Measurements from ENCODE around the gene DIAPH3. TPM values are rescaled to one million over a fixed set of nuclear protein-coding genes. Genes with fewer than 3 reads are reported as not detected.

Gene DIAPH3
- polyA plus RNA-seq, 2 of the 4 experiments (the other 2 are of a cell fraction): 10.8 to 13.6 TPM

- WGBS (ENCODE audit: missing lambda C conversion rate): 83% methylated on average over 2 of the region's 2 CpGs
- TF ChIP-seq RARB (CRISPR knock-in tag; IDR thresholded peaks at IDR 0.05) (no peak), HES2 (IDR thresholded peaks at IDR 0.05) (no peak), HDAC2 (IDR thresholded peaks at IDR 0.05) (no peak), ZNF302 (CRISPR knock-in tag; IDR thresholded peaks at IDR 0.05) (no peak), PBX3 (IDR thresholded peaks at IDR 0.05) (no peak), BHLHE40 (IDR thresholded peaks at IDR 0.05; ENCODE audit: low read depth, low read length) (no peak), POLR2A (IDR thresholded peaks at IDR 0.05; ENCODE audit: low read length) (no peak), SMC3 (IDR thresholded peaks at IDR 0.05) (no peak), SREBF2 (IDR thresholded peaks at IDR 0.05) (no peak), NFE2L2 (conservative IDR thresholded peaks at IDR 0.05; ENCODE audit: low read length) (no peak)
Measured at GRCh38 chr13:60146471-60146870, 17.3 kb downstream of the DIAPH3 start.

GRCh38 chr13:60143775-60144174 is 20.0 kb downstream of the DIAPH3 start:
- 80% methylated on average over 3 of the region's 3 CpGs for WGBS (ENCODE audit: missing lambda C conversion rate)
- TF ChIP-seq FOSB (CRISPR knock-in tag; IDR thresholded peaks at IDR 0.05) (no peak), TFCP2L1 (CRISPR knock-in tag; IDR thresholded peaks at IDR 0.05) (no peak), ZNF302 (CRISPR knock-in tag; IDR thresholded peaks at IDR 0.05) (no peak), CTCF (IDR thresholded peaks at IDR 0.05) (no peak), HDAC2 (IDR thresholded peaks at IDR 0.05) (no peak), HOXA7 (CRISPR knock-in tag; IDR thresholded peaks at IDR 0.05) (no peak), KDM1A (IDR thresholded peaks at IDR 0.05; ENCODE audit: low read depth) (no peak), ZFP36 (IDR thresholded peaks at IDR 0.05; ENCODE audit: borderline replicate concordance, partially characterized antibody) (no peak)
- ChIA-PET POLR2A (no interaction called here), CTCF (interaction anchor here (1.7 kb wide), 1 partner anchor 9 kb away, joined by 3 read pairs; no protein-coding TSS in a partner anchor)
- no peak overlapping the region for H3K4me3 ChIP-seq
- H3K4me2 ChIP-seq: no peak overlapping the region
- no peak for DNase-seq (ENCODE audit: low read depth in 1 of 2, low spot score in 1 of 2)
- H3K4me1 ChIP-seq: no peaks in the 10 kb centered on the region
- H3K9me3 ChIP-seq: no peaks in the 10 kb centered on the region
- H3K27ac ChIP-seq: no peak overlapping the region
- ATAC-seq: no peak
- no peak for FAIRE-seq

More at GRCh38 chr13:60146471-60146870, 17.3 kb downstream of the DIAPH3 start:
- H3K9me3 ChIP-seq: no peaks in the 10 kb centered on the region
- no peak for DNase-seq (ENCODE audit: low read depth in 1 of 2, low spot score in 1 of 2)
- no peaks in the 10 kb centered on the region for H3K4me1 ChIP-seq
- no peak overlapping the region for H3K4me2 ChIP-seq
- no peak for FAIRE-seq
- ATAC-seq: no peak
- H3K4me3 ChIP-seq: no peak overlapping the region
- ChIA-PET CTCF (no interaction called here), POLR2A (no interaction called here)
- H3K27ac ChIP-seq: no peak overlapping the region

- no peak for DNase-seq (ENCODE audit: low read depth in 1 of 2, low spot score in 1 of 2)
- ChIA-PET CTCF (no interaction called here), POLR2A (no interaction called here)
- no peaks in the 10 kb centered on the region for H3K4me1 ChIP-seq
- no peak for ATAC-seq
- no peak overlapping the region for H3K27ac ChIP-seq
- no peak for TF ChIP-seq CBX8 (IDR thresholded peaks at IDR 0.05)
- no peak for TF ChIP-seq CBX2 (IDR thresholded peaks at IDR 0.05; ENCODE audit: borderline replicate concordance, low read depth)
- no peak for TF ChIP-seq HEYL (CRISPR knock-in tag; IDR thresholded peaks at IDR 0.05)
- TF ChIP-seq KDM1A (IDR thresholded peaks at IDR 0.05; ENCODE audit: low read depth): no peak
- FAIRE-seq: no peak
- H3K4me2 ChIP-seq: no peak overlapping the region
- WGBS (ENCODE audit: missing lambda C conversion rate): 62% methylated on average over 3 of the region's 3 CpGs
- no peaks in the 10 kb centered on the region for H3K9me3 ChIP-seq
- no peak overlapping the region for H3K4me3 ChIP-seq
Measured at GRCh38 chr13:60139272-60139671, 24.5 kb downstream of the DIAPH3 start.

GRCh38 chr13:60138674-60139073 is 25.1 kb downstream of the DIAPH3 start:
- Histone ChIP-seq H3K9me3 (no peaks in the 10 kb centered on the region), H3K4me2 (no peak overlapping the region), H3K27ac (no peak overlapping the region), H3K4me1 (no peaks in the 10 kb centered on the region), H3K4me3 (no peak overlapping the region)
- FAIRE-seq (no peak), ATAC-seq (no peak), DNase-seq (ENCODE audit: low read depth in 1 of 2, low spot score in 1 of 2) (no peak)
- POLR2A ChIA-PET: no interaction called here
- no peak for TF ChIP-seq TFCP2L1 (CRISPR knock-in tag; IDR thresholded peaks at IDR 0.05)
- TF ChIP-seq PHF8 (IDR thresholded peaks at IDR 0.05; ENCODE audit: borderline replicate concordance, low read depth): no peak
- no peak for TF ChIP-seq HEYL (CRISPR knock-in tag; IDR thresholded peaks at IDR 0.05)
- TF ChIP-seq KDM1A (IDR thresholded peaks at IDR 0.05; ENCODE audit: low read depth): no peak
- CTCF ChIA-PET: interaction anchor here (1.0 kb wide), 1 partner anchor 10 kb away, joined by 4 read pairs; no protein-coding TSS in a partner anchor
- WGBS (ENCODE audit: missing lambda C conversion rate): 88% methylated on average over 1 of the region's 1 CpG
